ENCODE data around the gene FRMD7.
"Not testable (repeated sequence)": the region's sequence is repeated elsewhere in the genome, so short reads cannot be mapped to it uniquely, and the experiment has no call there.

Gene FRMD7

GRCh38 chrX:132092439-132093065 is 35.3 kb downstream of the FRMD7 start:
- peak; percentile 12 for DNase-seq

- DNase-seq = no peak
These were observed 37.2 kb downstream of the FRMD7 start for GRCh38 chrX:132090403-132091159.

GRCh38 chrX:132088864-132089263 is 39.0 kb downstream of the FRMD7 start:
- no peak for DNase-seq

DNA sequence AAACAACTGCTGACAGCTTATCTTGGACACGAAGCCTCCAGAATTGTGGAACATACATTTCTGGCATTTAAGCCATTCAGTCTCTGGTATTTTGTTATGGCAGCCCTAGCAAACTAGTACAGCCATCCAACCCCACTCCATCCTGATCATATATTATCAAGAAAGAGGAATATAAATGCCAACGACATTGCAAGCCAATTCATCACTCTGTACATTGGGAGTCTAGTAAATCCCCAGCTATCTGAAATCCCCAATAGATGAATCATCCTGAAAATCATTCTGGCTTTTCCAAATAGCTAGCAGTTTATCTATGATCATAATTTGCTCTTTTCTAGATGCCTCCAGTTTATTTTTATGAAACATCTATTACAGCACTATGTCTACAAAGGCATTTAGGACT is 41.1 kb downstream of the FRMD7 start:
- no peak for DNase-seq

DNA sequence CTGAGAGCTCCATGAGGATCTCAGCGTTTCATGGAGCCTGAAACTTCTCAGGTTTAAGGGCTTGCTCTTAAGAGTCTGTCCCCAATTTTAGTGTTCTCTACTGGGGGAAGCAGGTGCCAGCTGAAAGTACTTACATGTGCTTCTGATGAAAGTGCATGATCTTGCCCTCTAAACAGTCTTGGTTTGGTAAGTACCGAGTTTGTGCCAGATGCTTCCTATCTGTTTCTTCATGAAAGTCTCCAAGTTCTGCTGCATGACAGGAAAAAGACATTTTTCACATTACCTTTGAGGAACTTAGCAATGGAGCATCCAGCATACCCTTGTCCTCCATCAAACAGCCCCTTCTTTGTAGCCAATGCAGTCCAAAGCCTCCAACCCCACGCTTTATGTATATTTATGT is 42.0 kb downstream of the FRMD7 start:
- no peak for DNase-seq

GRCh38 chrX:132077912-132078311 is 49.9 kb downstream of the FRMD7 start:
- DNase-seq = no peak

GRCh38 chrX:132077414-132077813 is 50.4 kb downstream of the FRMD7 start:
- no peak for DNase-seq

- no peak for DNase-seq
These were observed 56.6 kb downstream of the FRMD7 start for GRCh38 chrX:132071254-132071653.

DNA sequence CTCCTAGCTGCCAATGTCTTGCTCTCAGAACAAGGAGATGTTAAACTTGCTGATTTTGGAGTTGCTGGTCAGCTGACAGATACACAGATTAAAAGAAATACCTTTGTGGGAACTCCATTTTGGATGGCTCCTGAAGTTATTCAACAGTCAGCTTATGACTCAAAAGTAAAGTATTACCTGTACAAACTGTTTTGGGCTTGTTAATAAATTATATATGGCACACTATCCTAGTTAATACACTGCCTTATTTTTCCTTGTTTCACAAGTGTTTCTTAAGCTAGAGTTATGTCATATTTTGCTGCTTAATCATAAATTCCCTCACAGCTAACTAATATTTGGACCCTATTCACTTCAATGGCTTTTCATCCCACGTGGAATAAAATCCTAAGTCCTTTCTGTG is 59.4 kb downstream of the FRMD7 start:
- DNase-seq = no peak

- no peak for DNase-seq
These were observed 64.0 kb downstream of the FRMD7 start for GRCh38 chrX:132063862-132064261.

DNA sequence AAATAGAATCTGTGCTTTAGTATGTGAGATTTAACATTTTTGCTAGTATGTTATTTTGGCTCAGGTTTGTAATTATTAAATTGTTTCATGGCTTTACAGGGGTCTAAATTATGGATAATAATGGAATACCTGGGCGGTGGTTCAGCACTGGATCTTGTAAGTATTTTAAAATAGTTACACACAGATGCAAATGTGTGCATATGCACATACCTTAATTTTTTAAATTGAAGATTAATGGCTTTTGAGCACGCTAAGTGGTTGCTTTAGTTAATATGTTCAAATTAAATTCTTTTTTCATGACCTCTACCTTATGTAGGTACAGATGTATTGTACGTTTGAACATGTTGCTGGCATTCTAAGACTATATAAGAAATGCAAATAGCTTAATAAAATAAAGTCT is 64.5 kb downstream of the FRMD7 start:
- DNase-seq = no peak

- DNase-seq = no peak
These were observed 67.8 kb downstream of the FRMD7 start for GRCh38 chrX:132059973-132060540.

- DNase-seq = no peak
These were observed 68.8 kb downstream of the FRMD7 start for GRCh38 chrX:132058975-132059374.

GRCh38 chrX:132058050-132058449 is 69.8 kb downstream of the FRMD7 start:
- DNase-seq = no peak

GRCh38 chrX:132051778-132052177 is 76.0 kb downstream of the FRMD7 start:
- not testable (repeated sequence) for DNase-seq

DNA sequence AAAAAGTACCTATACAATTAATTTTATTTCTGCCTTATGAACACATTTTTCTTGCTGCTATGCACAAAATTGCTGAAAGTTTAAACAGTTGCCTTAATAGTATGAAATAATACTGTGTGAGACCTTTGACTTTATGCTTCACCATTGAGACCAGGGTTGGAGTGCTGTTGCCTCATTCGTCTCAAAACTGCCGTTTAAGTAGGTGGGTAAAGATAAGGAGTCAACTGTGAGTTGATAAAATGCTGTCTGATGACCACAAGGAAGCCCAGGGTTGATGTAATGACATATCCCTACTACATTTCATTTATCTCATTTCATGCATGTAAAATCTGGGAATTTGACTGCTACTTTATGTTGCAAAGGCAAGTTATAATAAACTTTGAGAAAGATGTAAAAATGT is 81.3 kb downstream of the FRMD7 start:
- DNase-seq = no peak

DNA sequence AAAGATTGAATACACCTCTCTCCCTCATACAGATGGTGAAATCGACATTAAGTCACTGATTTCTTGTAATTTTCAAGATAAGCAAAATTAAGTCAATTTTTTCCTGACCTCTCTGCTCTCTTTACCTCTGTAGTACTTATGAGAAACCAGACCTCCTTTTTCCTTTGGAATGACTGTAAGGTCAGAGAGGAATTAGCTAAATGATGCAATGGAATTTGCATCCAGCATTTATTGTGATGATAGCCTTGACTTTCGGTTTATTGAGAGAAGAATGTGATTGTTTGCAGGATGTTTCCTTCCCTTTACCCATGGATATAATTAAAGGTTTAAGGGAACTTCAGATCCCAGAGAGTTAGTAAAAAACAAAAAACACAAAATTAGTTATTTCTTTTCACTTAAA is 82.4 kb downstream of the FRMD7 start:
- no peak for DNase-seq

GRCh38 chrX:132044953-132045352 is 82.9 kb downstream of the FRMD7 start:
- no peak for DNase-seq

- DNase-seq = no peak
These were observed 83.8 kb downstream of the FRMD7 start for GRCh38 chrX:132043977-132044376.

DNA sequence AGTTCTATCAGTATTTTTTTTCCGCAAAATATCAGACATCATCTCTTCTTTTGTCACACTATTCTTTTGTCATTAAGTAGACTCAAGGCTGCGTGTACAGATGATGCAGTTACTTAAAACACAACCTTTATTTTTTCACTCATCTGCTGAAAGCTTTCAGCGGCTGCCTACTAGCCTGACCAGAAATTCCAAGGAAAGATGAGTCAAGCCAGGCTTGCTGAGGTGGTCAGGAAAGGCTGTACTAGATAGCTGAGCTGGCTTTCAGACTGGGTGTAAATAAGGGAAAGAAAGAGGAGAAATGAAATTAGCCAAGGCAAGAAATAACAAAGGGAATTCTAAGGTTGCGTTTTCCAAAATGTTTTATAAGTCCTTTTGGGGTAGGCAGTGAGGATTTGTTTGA is 86.8 kb downstream of the FRMD7 start:
- DNase-seq = no peak

GRCh38 chrX:132040066-132040465 is 87.8 kb downstream of the FRMD7 start:
- no peak for DNase-seq

GRCh38 chrX:132037479-132037993 is 90.3 kb downstream of the FRMD7 start:
- DNase-seq = no peak

- DNase-seq = no peak
These were observed 93.2 kb downstream of the FRMD7 start for GRCh38 chrX:132034648-132035047.

GRCh38 chrX:132033166-132033565 is 94.7 kb downstream of the FRMD7 start:
- DNase-seq = no peak

Data from NK-92 treated with Interleukin-12 subunit alpha and Interleukin-12 subunit beta, amount 100 ng/mL, for 24 hours (cell line).